B cell (primary cell): Measurements from ENCODE around the gene ZNF362. TPM values are rescaled to one million over a fixed set of nuclear protein-coding genes. Genes with fewer than 3 reads are reported as not detected.

Source experiments
- ATAC-seq: fragments of 200-7000 bp; cut with Tn5 transposase; one replicate; pipeline ENCODE4 v1.10.0; 2021; ENCODE audit warnings: low read depth, mild to moderate bottlenecking, moderate number of reproducible peaks, moderate library complexity
- CTCF ChIA-PET: fragments of 350-600 bp; sonication (Branson Sonifier 250); formaldehyde crosslinking; loops from one replicate; lab custom pipeline; 2021; ENCODE audit warnings: antibody characterized with exemption, inconsistent platforms; lab: Charles Lee
- POLR2A ChIA-PET: fragments of 350-600 bp; sonication (Branson Sonifier 250); formaldehyde crosslinking; loops from one replicate; lab custom pipeline; 2021; ENCODE audit warnings: antibody characterized with exemption; lab: Charles Lee
- DNase-seq: peaks from one replicate; pipeline ENCODE4 v3.0.0; 2013
- H2AFZ ChIP-seq: 2 replicates; pipeline ENCODE4 v1.6.1; 2012; ENCODE audit warnings: mild to moderate bottlenecking, low read depth, low read length; ENCODE audit not compliant: insufficient read depth, poor library complexity, severe bottlenecking
- H3K27ac ChIP-seq, 2 donors: 1 replicate in 1 of 2; 2 replicates in 1 of 2; pipeline ENCODE4 v1.5.1; 2012 to 2013; ENCODE audit warnings: low read length in 2 of 2, mild to moderate bottlenecking in 2 of 2, moderate library complexity in 1 of 2
- H3K27me3 ChIP-seq, 4 experiments: fragments of 200-600 bp in 1 of 4; sonication (generic) in 1 of 4; replicated peaks in 1 of 4; 1 replicate in 2 of 4; 2 replicates in 2 of 4; pipeline versions ENCODE4 v1.6.1 to v1.7.0; 2013 to 2016; ENCODE audit warnings: low read length in 3 of 4, mild to moderate bottlenecking in 2 of 4, mixed read lengths in 1 of 4, moderate library complexity in 1 of 4; ENCODE audit not compliant: insufficient read depth in 4 of 4, control insufficient read depth in 3 of 4; ENCODE audit errors: control extremely low read depth in 1 of 4
- H3K36me3 ChIP-seq, 2 experiments: replicated peaks in 1 of 2; 1 replicate in 1 of 2; 2 replicates in 1 of 2; pipeline versions ENCODE4 v1.6.1 to v1.7.1; 2013; ENCODE audit warnings: low read length in 1 of 2; ENCODE audit not compliant: insufficient read depth in 2 of 2, control insufficient read depth in 1 of 2; ENCODE audit errors: control extremely low read depth in 1 of 2, extremely low read depth in 1 of 2
- H3K4me1 ChIP-seq, 2 donors: fragments of 200-600 bp in 1 of 2; sonication (generic) in 1 of 2; 1 replicate in 1 of 2; 2 replicates in 1 of 2; pipeline versions ENCODE4 v1.5.1 to v1.6.1; 2013 to 2017; ENCODE audit warnings: low read length in 2 of 2; ENCODE audit not compliant: control insufficient read depth in 2 of 2, insufficient read depth in 2 of 2
- H3K4me2 ChIP-seq: replicated peaks from 2 replicates; pipeline ENCODE3; 2012; ENCODE audit warnings: mild to moderate bottlenecking, low read depth, low read length; ENCODE audit not compliant: poor library complexity, severe bottlenecking
- H3K4me3 ChIP-seq, 5 experiments: fragments of 200-600 bp in 1 of 5; sonication (generic) in 1 of 5; 1 replicate in 3 of 5; 2 replicates in 2 of 5; pipeline versions ENCODE4 v1.5.1 to v1.7.0; 2011 to 2016; ENCODE audit warnings: low read length in 4 of 5, mild to moderate bottlenecking in 4 of 5, low read depth in 2 of 5, control low read depth in 1 of 5, moderate library complexity in 1 of 5; ENCODE audit not compliant: insufficient read depth in 1 of 5; ENCODE audit errors: control extremely low read depth in 1 of 5, extremely low read depth in 1 of 5
- H3K79me2 ChIP-seq: fragments of 200-600 bp; sonication (generic); one replicate; pipeline ENCODE4 v1.6.0; 2016; ENCODE audit warnings: low read length; ENCODE audit not compliant: control insufficient read depth, insufficient read depth
- H3K9ac ChIP-seq: fragments of 200-600 bp; sonication (generic); 2 replicates; pipeline ENCODE4 v1.6.1; 2017; ENCODE audit warnings: mild to moderate bottlenecking, low read length, moderate library complexity
- H3K9me3 ChIP-seq, 3 donors: one replicate each; pipeline versions ENCODE4 v1.6.1 to v1.7.1; 2013; ENCODE audit warnings: low read length in 2 of 3; ENCODE audit not compliant: control insufficient read depth in 2 of 3, insufficient read depth in 1 of 3; ENCODE audit errors: control extremely low read depth in 1 of 3
- H4K20me1 ChIP-seq: 2 replicates; pipeline ENCODE4 v1.6.0; 2012; ENCODE audit warnings: mild to moderate bottlenecking, low read length; ENCODE audit not compliant: insufficient read depth, control insufficient read depth, poor library complexity, severe bottlenecking
- H3K27ac Mint-ChIP-seq: one replicate; pipeline ENCODE4 v1.8.0; 2021; ENCODE audit warnings: mixed read lengths
- H3K27me3 Mint-ChIP-seq: one replicate; pipeline ENCODE4 v1.8.0; 2021; ENCODE audit warnings: mixed read lengths
- H3K4me1 Mint-ChIP-seq: one replicate; pipeline ENCODE4 v1.8.0; 2021; ENCODE audit warnings: mixed read lengths
- H3K4me3 Mint-ChIP-seq: one replicate; pipeline ENCODE4 v1.8.0; 2021; ENCODE audit warnings: mixed read lengths
- H3K9me3 Mint-ChIP-seq: one replicate; pipeline ENCODE4 v1.8.0; 2022; ENCODE audit warnings: mixed read lengths; ENCODE audit not compliant: insufficient read depth
- CTCF ChIP-seq: fragments of 200-600 bp; IDR thresholded peaks from one replicate; pipeline ENCODE4 v1.8.0; 2022; ENCODE audit warnings: antibody characterized with exemption, mild to moderate bottlenecking
- EZH2 ChIP-seq: IDR thresholded peaks from 2 replicates; pipeline ENCODE4 v1.6.1; 2012; ENCODE audit warnings: borderline replicate concordance, low read depth, mild to moderate bottlenecking, moderate library complexity, low read length; ENCODE audit not compliant: insufficient read depth, poor library complexity, severe bottlenecking
- WGBS: methylation state at CpG from one replicate; pipeline ENCODE4 v1.1.5; 2013; ENCODE audit warnings: missing lambda C conversion rate; ENCODE audit not compliant: insufficient coverage; 5-methylcytosine and 5-hydroxymethylcytosine counted together
- intact Hi-C: fragments of 100-400 bp; cut with micrococcal nuclease; formaldehyde crosslinking; loops from one replicate; pipeline ENCODE4 v1.10.0; 2022
- polyA plus RNA-seq: library from polyadenylated mRNA; depleted of rRNA; stranded (reverse); fragments of >200 nt; gene quantifications from 2 replicates; pipeline ENCODE4 v1.2.3, GENCODE V29; 2012
- total RNA-seq, 2 donors: library from RNA; stranded (reverse); fragments of 120-200 nt in 1 of 2; gene quantifications; 1 replicate in 1 of 2; 2 replicates in 1 of 2; pipeline versions ENCODE4 v1.2.3 to v1.2.4, GENCODE V29; 2013 to 2022

Gene ZNF362
- total and polyA plus RNA-seq, 2 donors (not counting 1 experiment from before 2014, with no cell fraction given): 14.0 to 20.4 TPM

- Mint-ChIP-seq H3K9me3 (no peaks in the 10 kb centered on the region), H3K4me3 (no peak overlapping the region), H3K27me3 (peaks cover 41% of the 10 kb centered on the region), H3K27ac (no peak overlapping the region), H3K4me1 (no peaks in the 10 kb centered on the region)
- no peaks in the 10 kb centered on the region for H3K79me2 ChIP-seq
- H3K9ac ChIP-seq: no peak overlapping the region
- H3K4me3 ChIP-seq: no peak overlapping the region
- no peak overlapping the region for H2AFZ ChIP-seq
- ChIA-PET CTCF (no interaction called here), POLR2A (no interaction called here)
- peaks cover 0 to 10% (median 5%) of the 10 kb centered on the region in 4 experiments for H3K27me3 ChIP-seq
- H3K27ac ChIP-seq: no peak overlapping the region
- H3K36me3 ChIP-seq: no peaks in the 10 kb centered on the region
- no peak for TF ChIP-seq CTCF
- no peak for TF ChIP-seq EZH2
- ATAC-seq (no peak), DNase-seq (no peak)
- WGBS: 100% methylated on average over 1 of the region's 5 CpGs
- H4K20me1 ChIP-seq: no peaks in the 10 kb centered on the region
- H3K4me1 ChIP-seq: no peaks in the 10 kb centered on the region
- H3K4me2 ChIP-seq: no peak overlapping the region
- H3K9me3 ChIP-seq: no peaks in the 10 kb centered on the region
- intact Hi-C loops: no loop called here
Measured at GRCh38 chr1:33244143-33244808, 12.0 kb upstream of the ZNF362 start.

GRCh38 chr1:33244809-33245186 is 11.5 kb upstream of the ZNF362 start:
- H3K9ac ChIP-seq: no peak overlapping the region
- ATAC-seq (no peak), DNase-seq (no peak)
- peaks cover 40% of the 10 kb centered on the region for H3K27me3 Mint-ChIP-seq
- no peaks in the 10 kb centered on the region for H3K79me2 ChIP-seq
- WGBS: 60% methylated on average over 1 of the region's 2 CpGs
- no peaks in the 10 kb centered on the region for H3K4me1 ChIP-seq
- H3K9me3 ChIP-seq: no peaks in the 10 kb centered on the region
- H3K4me2 ChIP-seq: no peak overlapping the region
- H4K20me1 ChIP-seq: no peaks in the 10 kb centered on the region
- H2AFZ ChIP-seq: no peak overlapping the region
- CTCF ChIA-PET: no interaction called here
- no peak overlapping the region for H3K4me3 Mint-ChIP-seq
- POLR2A ChIA-PET: no interaction called here
- no peak overlapping the region for H3K4me3 ChIP-seq
- H3K27me3 ChIP-seq: peaks cover 0 to 14% (median 6%) of the 10 kb centered on the region in 4 experiments
- no peak overlapping the region for H3K27ac Mint-ChIP-seq
- no peaks in the 10 kb centered on the region for H3K36me3 ChIP-seq
- H3K4me1 Mint-ChIP-seq: no peaks in the 10 kb centered on the region
- no peaks in the 10 kb centered on the region for H3K9me3 Mint-ChIP-seq
- TF ChIP-seq CTCF (no peak), EZH2 (no peak)
- intact Hi-C loops: no loop called here
- H3K27ac ChIP-seq: no peak overlapping the region
